ENCODE results near the gene MXRA8. TPM values are rescaled to one million over a fixed set of nuclear protein-coding genes. Genes with fewer than 3 reads are reported as not detected.

Gene MXRA8
- total RNA-seq, 4 donors from 2014 or later, result 34.1 to 76.1 (median 35.9) TPM

- DNase-seq (ENCODE audit: low spot score in 2 of 2), result no peak
- intact Hi-C loops (cut with DNase I; ENCODE audit: low total_unique reads), result no loop called here
- TF ChIP-seq CTCF (IDR thresholded peaks at IDR 0.05), result no peak
- TF ChIP-seq POLR2A (IDR thresholded peaks at IDR 0.05), result no peak
- 57 to 73% methylated on average over 13 to 24 of the region's 26 CpGs for WGBS, 2 donors
- H3K4me3 ChIP-seq (ENCODE audit: low read depth, poor library complexity, severe bottlenecking), result no peak overlapping the region
Observed at GRCh38 chr1:1315435-1315954, 42.9 kb downstream of the MXRA8 start.

- 86 to 88% methylated on average over 19 to 23 of the region's 23 CpGs for WGBS, 2 donors
- intact Hi-C loops (cut with DNase I; ENCODE audit: low total_unique reads), result no loop called here
- no peak overlapping the region for H3K4me3 ChIP-seq (ENCODE audit: low read depth, poor library complexity, severe bottlenecking)
- DNase-seq (ENCODE audit: low spot score in 2 of 2), result no peak
- TF ChIP-seq CTCF (IDR thresholded peaks at IDR 0.05) (no peak), POLR2A (IDR thresholded peaks at IDR 0.05) (no peak)
Observed at GRCh38 chr1:1314678-1315335, 43.5 kb downstream of the MXRA8 start.

GRCh38 chr1:1314237-1314586, 44.1 kb downstream of the MXRA8 start:
- no peak for DNase-seq (ENCODE audit: low spot score in 2 of 2)
- WGBS, 2 donors, result 88 to 95% methylated on average over 6 to 8 of the region's 15 CpGs
- no peak overlapping the region for H3K4me3 ChIP-seq (ENCODE audit: low read depth, poor library complexity, severe bottlenecking)
- TF ChIP-seq POLR2A (IDR thresholded peaks at IDR 0.05) (no peak), CTCF (IDR thresholded peaks at IDR 0.05) (no peak)
- intact Hi-C loops (cut with DNase I; ENCODE audit: low total_unique reads), result no loop called here

GRCh38 chr1:1313500-1314236, 44.7 kb downstream of the MXRA8 start:
- 90 to 91% methylated on average over 27 to 32 of the region's 37 CpGs for WGBS, 2 donors
- DNase-seq (ENCODE audit: low spot score in 2 of 2), result no peak
- intact Hi-C loops (cut with DNase I; ENCODE audit: low total_unique reads), result no loop called here
- H3K4me3 ChIP-seq (ENCODE audit: low read depth, poor library complexity, severe bottlenecking), result no peak overlapping the region
- TF ChIP-seq CTCF (IDR thresholded peaks at IDR 0.05) (no peak), POLR2A (IDR thresholded peaks at IDR 0.05) (no peak)

DNA sequence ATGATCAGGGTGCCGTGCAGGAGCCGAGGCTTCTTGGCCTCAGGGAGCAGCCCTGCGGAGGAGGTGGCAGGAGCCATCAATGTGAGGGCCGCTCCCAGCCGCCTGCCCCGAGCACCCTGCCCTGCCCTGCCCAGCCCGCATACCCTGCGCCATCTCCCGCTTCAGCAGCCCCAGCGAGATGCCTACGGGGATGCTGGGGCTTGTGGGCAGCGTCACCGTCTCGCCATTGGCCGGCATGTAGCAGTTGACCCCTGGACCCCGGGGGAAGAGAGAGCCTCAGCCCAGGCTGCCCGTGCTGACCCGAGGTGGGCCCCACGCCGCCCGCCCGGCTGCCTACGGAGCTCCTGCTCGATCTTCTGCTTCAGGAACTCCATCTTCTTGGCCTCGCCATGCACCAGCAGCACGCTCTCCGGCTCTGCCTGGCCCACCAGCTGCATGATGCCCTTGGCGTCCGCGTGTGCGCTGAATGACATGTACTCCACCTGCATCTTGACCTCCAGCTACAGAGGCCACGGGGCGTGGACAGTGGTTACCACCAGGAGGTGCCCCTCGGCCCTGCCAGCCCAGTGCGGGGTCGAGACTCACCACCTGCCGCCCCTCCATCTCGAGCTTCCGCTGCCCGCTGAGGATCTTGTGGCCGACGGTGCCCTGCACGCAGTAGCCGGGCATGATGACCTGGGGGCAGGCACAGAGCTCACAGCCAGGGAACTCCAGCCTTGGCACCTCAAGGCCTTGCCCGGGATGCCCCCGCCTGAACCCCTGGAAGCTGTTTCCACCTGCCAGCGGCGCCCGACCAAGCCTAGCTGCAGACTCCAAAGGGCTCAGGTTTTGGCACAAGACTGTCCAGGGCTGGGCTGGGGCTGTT, 45.7 kb downstream of the MXRA8 start:
- 90 to 91% methylated on average over 29 to 49 of the region's 49 CpGs for WGBS, 2 donors
- TF ChIP-seq CTCF (IDR thresholded peaks at IDR 0.05) (no peak), POLR2A (IDR thresholded peaks at IDR 0.05) (no peak)
- no peak for DNase-seq (ENCODE audit: low spot score in 2 of 2)
- intact Hi-C loops (cut with DNase I; ENCODE audit: low total_unique reads), result no loop called here
- H3K4me3 ChIP-seq (ENCODE audit: low read depth, poor library complexity, severe bottlenecking), result no peak overlapping the region
